ENCODE data around the gene PDZD2. TPM values are rescaled to one million over a fixed set of nuclear protein-coding genes. Genes with fewer than 3 reads are reported as not detected.

The PDZD2 gene
- total RNA-seq, 4 donors from 2014 or later, result 34.1 to 91.4 (median 51.0) TPM

- no peak for TF ChIP-seq CTCF (IDR thresholded peaks at IDR 0.05; ENCODE audit: low read depth)
Observed at GRCh38 chr5:31850981-31851689, 212.2 kb downstream of the PDZD2 start.

GRCh38 chr5:31853398-31854135, 214.6 kb downstream of the PDZD2 start:
- TF ChIP-seq CTCF (IDR thresholded peaks at IDR 0.05; ENCODE audit: low read depth), result no peak

- no peak for TF ChIP-seq CTCF (IDR thresholded peaks at IDR 0.05; ENCODE audit: low read depth)
Observed at GRCh38 chr5:31854181-31855133, 215.5 kb downstream of the PDZD2 start.

GRCh38 chr5:31855134-31856040, 216.5 kb downstream of the PDZD2 start:
- TF ChIP-seq CTCF (IDR thresholded peaks at IDR 0.05; ENCODE audit: low read depth), result no peak

- no peak for TF ChIP-seq CTCF (IDR thresholded peaks at IDR 0.05; ENCODE audit: low read depth)
Observed at GRCh38 chr5:31859096-31859495, 220.2 kb downstream of the PDZD2 start.

- no peak for TF ChIP-seq CTCF (IDR thresholded peaks at IDR 0.05; ENCODE audit: low read depth)
Observed at GRCh38 chr5:31860278-31860677, 221.3 kb downstream of the PDZD2 start.

Measured in subcutaneous adipose tissue (tissue), 4 donors.